IMR-90 (cell line): ENCODE results near the gene UPB1. TPM values are rescaled to one million over a fixed set of nuclear protein-coding genes. Genes with fewer than 3 reads are reported as not detected.

Experiments used
- ATAC-seq: fragments of 200-7000 bp; cut with Tn5 transposase; 2 replicates; pipeline ENCODE4 v1.9.1; 2020; ENCODE audit warnings: low read depth, mild to moderate bottlenecking, moderate library complexity
- BruUV-seq: library from RNA; stranded (reverse); fragments of 400-500 nt; replicated peaks from 2 replicates; lab custom pipeline; 2021; lab: Mats Ljungman, UMichigan
- CTCF ChIA-PET: fragments of 300-600 bp; formaldehyde crosslinking; extraction: SDS; loops from one replicate; lab custom pipeline; 2021; ENCODE audit warnings: antibody characterized with exemption; lab: Yijun Ruan, JAX
- POLR2A ChIA-PET: fragments of 300-600 bp; sonication (Branson Sonifier 250); formaldehyde crosslinking; loops from one replicate; lab custom pipeline; 2022; ENCODE audit warnings: antibody characterized with exemption; ENCODE audit not compliant: unreplicated experiment; lab: Charles Lee
- DNase-seq: peaks from one replicate; pipeline ENCODE4 v3.0.0; 2013
- H2AFZ ChIP-seq: replicated peaks from 2 replicates; pipeline ENCODE3; 2013; ENCODE audit warnings: low read length, mild to moderate bottlenecking; ENCODE audit not compliant: poor library complexity
- H2AK5ac ChIP-seq: 2 replicates; pipeline ENCODE4 v1.6.1; 2013; ENCODE audit warnings: low read depth, low read length, inconsistent platforms
- H2AK9ac ChIP-seq: replicated peaks from 2 replicates; pipeline ENCODE3; 2013; ENCODE audit warnings: mild to moderate bottlenecking, low read depth, low read length, moderate library complexity; ENCODE audit not compliant: poor library complexity
- H2BK120ac ChIP-seq: 2 replicates; pipeline ENCODE4 v1.6.1; 2013; ENCODE audit warnings: low read depth, low read length, inconsistent platforms
- H2BK15ac ChIP-seq: 3 replicates; pipeline ENCODE4 v1.6.1; 2013; ENCODE audit warnings: low read depth, low read length, inconsistent platforms
- H2BK20ac ChIP-seq: 2 replicates; pipeline ENCODE4 v1.6.1; 2013; ENCODE audit warnings: low read depth, mild to moderate bottlenecking, inconsistent platforms, low read length, moderate library complexity
- H2BK5ac ChIP-seq: 2 replicates; pipeline ENCODE4 v1.6.1; 2013; ENCODE audit warnings: mild to moderate bottlenecking, low read depth, low read length, inconsistent platforms; ENCODE audit not compliant: poor library complexity, severe bottlenecking
- H3K14ac ChIP-seq: replicated peaks from 2 replicates; pipeline ENCODE4 v1.6.1; 2013; ENCODE audit warnings: low read depth, low read length, inconsistent platforms
- H3K18ac ChIP-seq: 2 replicates; pipeline ENCODE4 v1.6.1; 2013; ENCODE audit warnings: low read depth, low read length, control low read depth
- H3K23ac ChIP-seq: 2 replicates; pipeline ENCODE4 v1.6.1; 2013; ENCODE audit warnings: low read depth, low read length, inconsistent platforms
- H3K27ac ChIP-seq: 2 replicates; pipeline ENCODE4 v1.5.1; 2013; ENCODE audit warnings: mild to moderate bottlenecking, control low read depth, low read length; ENCODE audit not compliant: insufficient read depth
- H3K27me3 ChIP-seq: 2 replicates; pipeline ENCODE4 v1.6.1; 2013; ENCODE audit warnings: low read length; ENCODE audit not compliant: control insufficient read depth, insufficient read depth
- H3K36me3 ChIP-seq: 2 replicates; pipeline ENCODE4 v1.6.1; 2013; ENCODE audit warnings: low read length, mixed read lengths; ENCODE audit not compliant: control insufficient read depth, insufficient read depth
- H3K4ac ChIP-seq: 2 replicates; pipeline ENCODE4 v1.6.1; 2013; ENCODE audit warnings: low read depth, low read length, inconsistent platforms
- H3K4me1 ChIP-seq: 2 replicates; pipeline ENCODE4 v1.6.1; 2013; ENCODE audit warnings: low read length, mixed read lengths; ENCODE audit not compliant: control insufficient read depth, insufficient read depth
- H3K4me2 ChIP-seq: 2 replicates; pipeline ENCODE4 v1.6.1; 2013; ENCODE audit warnings: low read depth, mild to moderate bottlenecking, control low read depth, low read length, moderate library complexity
- H3K4me3 ChIP-seq: 2 replicates; pipeline ENCODE4 v1.5.1; 2013; ENCODE audit warnings: low read depth, mild to moderate bottlenecking, control low read depth, low read length, moderate library complexity; ENCODE audit not compliant: insufficient read depth
- H3K56ac ChIP-seq: 2 replicates; pipeline ENCODE4 v1.6.1; 2013; ENCODE audit warnings: low read length, inconsistent platforms; ENCODE audit not compliant: insufficient read depth; ENCODE audit errors: extremely low read depth
- H3K79me1 ChIP-seq, 2 experiments: 2 replicates each; pipeline ENCODE4 v1.6.1; 2013; ENCODE audit warnings: low read length in 2 of 2, inconsistent platforms in 1 of 2, low read depth in 1 of 2
- H3K9ac ChIP-seq: 2 replicates; pipeline ENCODE4 v1.6.1; 2013; ENCODE audit warnings: low read depth, low read length, control low read depth
- H3K9me1 ChIP-seq: 2 replicates; pipeline ENCODE4 v1.6.1; 2013; ENCODE audit warnings: low read length, inconsistent platforms; ENCODE audit not compliant: insufficient read depth
- H3K9me3 ChIP-seq: 2 replicates; pipeline ENCODE4 v1.6.1; 2013; ENCODE audit warnings: low read length; ENCODE audit not compliant: control insufficient read depth, insufficient read depth
- H4K20me1 ChIP-seq: 2 replicates; pipeline ENCODE4 v1.6.1; 2013; ENCODE audit warnings: low read length, inconsistent platforms; ENCODE audit not compliant: insufficient read depth
- H4K5ac ChIP-seq: 2 replicates; pipeline ENCODE4 v1.6.1; 2013; ENCODE audit warnings: mild to moderate bottlenecking, low read depth, low read length, control low read depth
- H4K8ac ChIP-seq, 2 experiments: 2 replicates each; pipeline ENCODE4 v1.6.1; 2013; ENCODE audit warnings: low read depth in 2 of 2, low read length in 2 of 2, control low read depth in 1 of 2, inconsistent platforms in 1 of 2
- H4K91ac ChIP-seq: 2 replicates; pipeline ENCODE4 v1.6.1; 2013; ENCODE audit warnings: low read depth, low read length, inconsistent platforms; ENCODE audit not compliant: insufficient read depth
- WGBS, 2 experiments: methylation state at CpG; one replicate each; pipeline versions ENCODE4 v1.1.5 to v1.1.7; 2013; ENCODE audit warnings: missing lambda C conversion rate in 2 of 2; ENCODE audit not compliant: insufficient read length in 1 of 2; ENCODE audit errors: extremely low coverage in 2 of 2; 5-methylcytosine and 5-hydroxymethylcytosine counted together
- dilution Hi-C: fragments of 300-500 bp; cut with HindIII; formaldehyde crosslinking; loops from one replicate; pipeline ENCODE4 v1.14.3; 2018; ENCODE audit warnings: low sequenced_read_pairs; ENCODE audit not compliant: unreplicated experiment
- in situ Hi-C: fragments of 300-500 bp; cut with MboI; formaldehyde crosslinking; loops from 3 replicates; pipeline ENCODE4 v1.14.3; 2019; ENCODE audit warnings: low sequenced_read_pairs, inconsistent platforms, mixed read lengths
- intact Hi-C: fragments of 100-400 bp; cut with micrococcal nuclease; formaldehyde crosslinking; loops from 2 replicates; pipeline ENCODE4 v1.10.0; 2022
- polyA plus RNA-seq, 3 experiments: library from polyadenylated mRNA; depleted of rRNA; stranded (reverse); fragments of >200 nt; gene quantifications; 2 replicates each; pipeline ENCODE4 v1.2.3, GENCODE V29; 2012; ENCODE audit warnings: low replicate concordance in 1 of 3
- total RNA-seq: library from RNA; depleted of rRNA; stranded (reverse); fragments of >200 nt; gene quantifications from 2 replicates; pipeline ENCODE4 v1.2.3, GENCODE V29; 2012
- TF ChIP-seq, protein P1 (sequence below): fragments of 150-350 bp; IDR thresholded peaks from 2 replicates; pipeline ENCODE4 v1.6.1; 2017; ENCODE audit warnings: mild to moderate bottlenecking, antibody characterized with exemption, low read length, low read depth

The UPB1 gene
- total and polyA plus RNA-seq, 2 of the 4 experiments (the other 2 are of a cell fraction) = under 0.01 to 0.02 TPM

DNA sequence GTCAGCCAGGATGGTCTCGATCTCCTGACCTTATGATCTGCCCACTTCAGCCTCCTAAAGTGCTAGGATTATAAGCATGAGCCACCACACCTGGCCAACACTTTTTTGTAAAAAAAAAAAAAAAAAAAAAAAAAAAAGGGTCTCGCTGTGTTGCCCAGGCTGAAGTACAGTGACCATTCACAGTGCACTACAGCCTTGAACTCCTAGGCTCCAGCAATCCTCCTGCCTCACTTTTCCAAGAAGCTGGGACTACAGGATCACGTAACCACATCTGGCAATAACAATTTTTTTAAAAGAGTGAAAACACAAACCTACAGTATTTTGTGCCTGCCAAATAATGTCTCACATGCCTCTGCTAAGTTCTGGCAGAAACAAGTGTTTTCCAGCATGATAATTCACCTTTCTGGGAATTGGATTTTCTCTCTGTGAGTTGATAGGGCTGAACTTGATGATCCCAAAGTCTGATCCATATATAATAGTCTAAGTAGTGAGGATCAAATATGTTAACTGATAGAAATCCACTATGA lies 37.2 kb upstream of the UPB1 start:
- DNase-seq (no peak), ATAC-seq (no peak)
- dilution Hi-C loops (no loop called here), in situ Hi-C loops (no loop called here), intact Hi-C loops (no loop called here)
- H4K5ac ChIP-seq = no peak overlapping the region
- CTCF ChIA-PET = no interaction called here
- no peak overlapping the region for H2BK15ac ChIP-seq
- no peaks in the 10 kb centered on the region for H4K20me1 ChIP-seq
- 0 out of 2 replicates have a peak, but pooled peaks cover 2% of the 10 kb centered on the region for H3K27me3 ChIP-seq
- H3K18ac ChIP-seq = no peak overlapping the region
- no peak overlapping the region for H3K4me2 ChIP-seq
- no peak overlapping the region for H2BK5ac ChIP-seq
- H3K14ac ChIP-seq = no peak overlapping the region
- no peak overlapping the region for H2AFZ ChIP-seq
- no peaks in the 10 kb centered on the region for H3K36me3 ChIP-seq
- no peak overlapping the region for H2BK20ac ChIP-seq
- BruUV-seq = no TSS peak
- H2BK120ac ChIP-seq = no peak overlapping the region
- no peaks in the 10 kb centered on the region for H3K79me1 ChIP-seq
- H2AK9ac ChIP-seq = no peak overlapping the region
- 0 out of 2 replicates have a peak, but pooled peaks cover 3% of the 10 kb centered on the region for H3K9me1 ChIP-seq
- H3K27ac ChIP-seq = no peak overlapping the region
- H4K91ac ChIP-seq = no peak overlapping the region
- H3K56ac ChIP-seq = no peak overlapping the region
- TF ChIP-seq, protein P1, sequence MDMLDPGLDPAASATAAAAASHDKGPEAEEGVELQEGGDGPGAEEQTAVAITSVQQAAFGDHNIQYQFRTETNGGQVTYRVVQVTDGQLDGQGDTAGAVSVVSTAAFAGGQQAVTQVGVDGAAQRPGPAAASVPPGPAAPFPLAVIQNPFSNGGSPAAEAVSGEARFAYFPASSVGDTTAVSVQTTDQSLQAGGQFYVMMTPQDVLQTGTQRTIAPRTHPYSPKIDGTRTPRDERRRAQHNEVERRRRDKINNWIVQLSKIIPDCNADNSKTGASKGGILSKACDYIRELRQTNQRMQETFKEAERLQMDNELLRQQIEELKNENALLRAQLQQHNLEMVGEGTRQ = no peak
- no CpG with 5 or more reads among the region's 3 CpGs for WGBS, 2 experiments
- no peak overlapping the region for H2AK5ac ChIP-seq
- H3K23ac ChIP-seq = no peak overlapping the region
- POLR2A ChIA-PET = no interaction called here
- H3K4ac ChIP-seq = no peak overlapping the region
- H3K9ac ChIP-seq = no peak overlapping the region
- no peak overlapping the region for H3K4me3 ChIP-seq
- H4K8ac ChIP-seq = no peak overlapping the region
- no peaks in the 10 kb centered on the region for H3K9me3 ChIP-seq
- H3K4me1 ChIP-seq = peaks cover 4% of the 10 kb centered on the region
